Gastroesophageal sphincter (tissue), 3 donors: ENCODE data around the gene ANKRD27.

Experiments
- EP300 ChIP-seq: sonication (generic); formaldehyde crosslinking; IDR thresholded peaks from one replicate; pipeline ENCODE4 v1.6.1; 2017; ENCODE audit warnings: antibody characterized with exemption, mild to moderate bottlenecking
- POLR2A ChIP-seq, 2 donors: fragments of 450-650 bp; IDR thresholded peaks; one replicate each; pipeline ENCODE4 v1.6.1; 2017; ENCODE audit warnings: antibody characterized with exemption in 2 of 2, mild to moderate bottlenecking in 2 of 2, moderate library complexity in 1 of 2
- POLR2AphosphoS5 ChIP-seq: sonication (generic); formaldehyde crosslinking; IDR thresholded peaks from one replicate; pipeline ENCODE4 v1.6.1; 2017; ENCODE audit warnings: antibody characterized with exemption
- TF ChIP-seq, protein P1 (sequence below), 4 experiments: fragments of 200-600 bp in 2 of 4; fragments of 450-650 bp in 2 of 4; sonication (generic) in 1 of 4; IDR thresholded peaks; one replicate each; pipeline ENCODE4 v1.5.1; 2017 to 2019; ENCODE audit warnings: antibody characterized with exemption in 4 of 4, mild to moderate bottlenecking in 2 of 4, moderate library complexity in 2 of 4

DNA sequence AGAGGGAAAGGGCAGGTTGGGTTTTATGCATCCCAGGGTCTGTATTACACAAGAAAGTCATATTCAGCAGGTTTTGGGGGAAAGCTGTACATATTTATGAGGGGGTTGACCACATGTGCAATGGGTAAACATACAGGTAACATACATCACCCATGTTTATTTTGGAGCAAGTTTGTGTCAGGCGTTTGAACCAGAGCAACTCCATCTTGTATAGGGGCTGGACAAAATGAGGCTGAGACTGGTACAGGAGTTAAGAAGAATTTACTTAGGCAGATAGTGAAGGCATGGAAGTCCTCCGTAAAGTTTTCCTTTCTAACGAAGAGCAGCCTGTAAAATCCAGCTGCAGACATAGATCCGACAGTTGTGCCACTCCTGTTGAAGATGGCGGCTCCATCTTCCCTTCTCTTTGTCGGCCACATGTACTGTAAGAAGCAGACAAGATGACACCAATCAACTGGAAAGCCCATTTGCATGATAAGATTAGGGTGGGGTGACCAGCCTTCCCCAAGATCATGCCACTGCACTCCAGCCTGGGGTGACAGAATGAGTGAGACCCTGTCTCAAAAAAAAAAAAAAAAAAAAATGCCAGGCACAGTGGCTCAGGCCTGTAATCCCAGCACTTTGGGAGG, 12.0 kb upstream of the ANKRD27 start:
- TF ChIP-seq, protein P1, sequence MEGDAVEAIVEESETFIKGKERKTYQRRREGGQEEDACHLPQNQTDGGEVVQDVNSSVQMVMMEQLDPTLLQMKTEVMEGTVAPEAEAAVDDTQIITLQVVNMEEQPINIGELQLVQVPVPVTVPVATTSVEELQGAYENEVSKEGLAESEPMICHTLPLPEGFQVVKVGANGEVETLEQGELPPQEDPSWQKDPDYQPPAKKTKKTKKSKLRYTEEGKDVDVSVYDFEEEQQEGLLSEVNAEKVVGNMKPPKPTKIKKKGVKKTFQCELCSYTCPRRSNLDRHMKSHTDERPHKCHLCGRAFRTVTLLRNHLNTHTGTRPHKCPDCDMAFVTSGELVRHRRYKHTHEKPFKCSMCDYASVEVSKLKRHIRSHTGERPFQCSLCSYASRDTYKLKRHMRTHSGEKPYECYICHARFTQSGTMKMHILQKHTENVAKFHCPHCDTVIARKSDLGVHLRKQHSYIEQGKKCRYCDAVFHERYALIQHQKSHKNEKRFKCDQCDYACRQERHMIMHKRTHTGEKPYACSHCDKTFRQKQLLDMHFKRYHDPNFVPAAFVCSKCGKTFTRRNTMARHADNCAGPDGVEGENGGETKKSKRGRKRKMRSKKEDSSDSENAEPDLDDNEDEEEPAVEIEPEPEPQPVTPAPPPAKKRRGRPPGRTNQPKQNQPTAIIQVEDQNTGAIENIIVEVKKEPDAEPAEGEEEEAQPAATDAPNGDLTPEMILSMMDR (IDR thresholded peaks at IDR 0.05): no peak
- no peak for TF ChIP-seq POLR2A (IDR thresholded peaks at IDR 0.05)
- no peak for TF ChIP-seq POLR2AphosphoS5
- TF ChIP-seq EP300: no peak
